Loucy (cell line): ENCODE results near the gene SCNN1A.

Source experiments
- CTCF ChIP-seq: fragments of 200-600 bp; sonication (generic); conservative IDR thresholded peaks from 2 replicates; pipeline ENCODE4 v1.5.1; 2014; ENCODE audit warnings: mild to moderate bottlenecking, antibody characterized with exemption, low read length
- EZH2phosphoT487 ChIP-seq: fragments of 200-600 bp; IDR thresholded peaks from 2 replicates; pipeline ENCODE4 v1.6.1; 2018; ENCODE audit warnings: antibody characterized with exemption, mild to moderate bottlenecking, moderate library complexity, borderline replicate concordance

- TF ChIP-seq CTCF (no peak), EZH2phosphoT487 (no peak)
These were observed 48.6 kb upstream of the SCNN1A start for GRCh38 chr12:6424008-6424347.
